ENCODE data around the gene CTU2.

CTU2 gene

GRCh38 chr16:88713568-88714419 lies 7.5 kb downstream of the CTU2 start:
- H3K4me3 ChIP-seq (ENCODE audit: low read length), result no peak overlapping the region
- peak; percentile 62 for DNase-seq (ENCODE audit: low read depth)
- TF ChIP-seq, protein P1, sequence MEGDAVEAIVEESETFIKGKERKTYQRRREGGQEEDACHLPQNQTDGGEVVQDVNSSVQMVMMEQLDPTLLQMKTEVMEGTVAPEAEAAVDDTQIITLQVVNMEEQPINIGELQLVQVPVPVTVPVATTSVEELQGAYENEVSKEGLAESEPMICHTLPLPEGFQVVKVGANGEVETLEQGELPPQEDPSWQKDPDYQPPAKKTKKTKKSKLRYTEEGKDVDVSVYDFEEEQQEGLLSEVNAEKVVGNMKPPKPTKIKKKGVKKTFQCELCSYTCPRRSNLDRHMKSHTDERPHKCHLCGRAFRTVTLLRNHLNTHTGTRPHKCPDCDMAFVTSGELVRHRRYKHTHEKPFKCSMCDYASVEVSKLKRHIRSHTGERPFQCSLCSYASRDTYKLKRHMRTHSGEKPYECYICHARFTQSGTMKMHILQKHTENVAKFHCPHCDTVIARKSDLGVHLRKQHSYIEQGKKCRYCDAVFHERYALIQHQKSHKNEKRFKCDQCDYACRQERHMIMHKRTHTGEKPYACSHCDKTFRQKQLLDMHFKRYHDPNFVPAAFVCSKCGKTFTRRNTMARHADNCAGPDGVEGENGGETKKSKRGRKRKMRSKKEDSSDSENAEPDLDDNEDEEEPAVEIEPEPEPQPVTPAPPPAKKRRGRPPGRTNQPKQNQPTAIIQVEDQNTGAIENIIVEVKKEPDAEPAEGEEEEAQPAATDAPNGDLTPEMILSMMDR (IDR thresholded peaks at IDR 0.05; ENCODE audit: insufficient read depth, low read depth, low read length, missing control alignments), result no peak

GRCh38 chr16:88714420-88715302 lies 8.4 kb downstream of the CTU2 start:
- DNase-seq (ENCODE audit: low read depth), result no peak
- H3K4me3 ChIP-seq (ENCODE audit: low read length), result no peak overlapping the region
- TF ChIP-seq, protein P1 (IDR thresholded peaks at IDR 0.05; ENCODE audit: insufficient read depth, low read depth, low read length, missing control alignments), result no peak

GRCh38 chr16:88715312-88716190 lies 9.2 kb downstream of the CTU2 start:
- TF ChIP-seq, protein P1 (IDR thresholded peaks at IDR 0.05; ENCODE audit: insufficient read depth, low read depth, low read length, missing control alignments), result no peak
- DNase-seq (ENCODE audit: low read depth), result no peak

DNA sequence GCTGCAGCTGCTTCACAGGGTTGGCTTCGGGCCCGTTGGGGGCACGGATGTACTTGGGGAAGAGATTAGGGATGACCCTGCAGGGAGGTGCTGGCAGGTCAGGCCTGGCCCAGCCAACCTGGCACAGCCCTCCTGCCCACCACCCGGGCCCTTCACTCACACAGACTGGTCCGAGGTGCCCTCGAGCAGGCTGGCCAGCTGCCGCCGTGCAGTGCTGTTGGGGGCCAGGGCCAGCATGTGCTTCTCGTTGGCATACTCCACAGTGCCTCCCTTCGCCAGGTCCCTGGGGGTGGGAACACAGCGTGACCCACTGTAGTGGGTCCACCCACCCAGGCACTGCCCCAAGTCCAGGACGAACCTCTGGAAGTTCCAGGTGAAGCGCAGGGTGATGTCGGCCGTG lies 9.9 kb downstream of the CTU2 start:
- H3K4me3 ChIP-seq (ENCODE audit: low read length), result no peak overlapping the region
- DNase-seq (ENCODE audit: low read depth), result no peak
- TF ChIP-seq, protein P1 (IDR thresholded peaks at IDR 0.05; ENCODE audit: insufficient read depth, low read depth, low read length, missing control alignments), result no peak

More at GRCh38 chr16:88715312-88716190, 9.2 kb downstream of the CTU2 start:
- no peak overlapping the region for H3K4me3 ChIP-seq (ENCODE audit: low read length)

GRCh38 chr16:88716601-88717001 lies 10.3 kb downstream of the CTU2 start:
- TF ChIP-seq, protein P1 (IDR thresholded peaks at IDR 0.05; ENCODE audit: insufficient read depth, low read depth, low read length, missing control alignments), result no peak
- no peak overlapping the region for H3K4me3 ChIP-seq (ENCODE audit: low read length)

DNA sequence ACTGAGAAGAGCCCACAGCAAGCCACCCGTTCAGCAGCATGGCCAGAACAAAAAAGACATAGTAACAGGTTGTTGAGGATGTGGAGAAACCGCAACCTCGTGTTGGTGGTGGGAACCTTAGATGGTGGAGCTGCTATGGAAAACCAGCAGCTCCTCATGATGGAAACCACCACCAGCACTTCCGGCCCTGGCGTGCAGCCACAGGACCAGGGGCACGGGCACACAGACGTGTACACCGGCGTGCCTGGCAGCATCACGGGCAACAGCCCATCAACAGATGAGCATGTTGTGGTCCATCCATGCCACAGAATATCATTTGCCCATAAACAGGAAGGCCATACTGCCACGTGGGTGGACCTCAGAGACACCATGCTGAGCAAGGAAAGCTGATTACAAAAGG lies 11.9 kb downstream of the CTU2 start:
- H3K4me3 ChIP-seq (ENCODE audit: low read length), result no peak overlapping the region
- TF ChIP-seq, protein P1 (IDR thresholded peaks at IDR 0.05; ENCODE audit: insufficient read depth, low read depth, low read length, missing control alignments), result no peak
- no peak for DNase-seq (ENCODE audit: low read depth)

More at GRCh38 chr16:88716601-88717001, 10.3 kb downstream of the CTU2 start:
- no peak for DNase-seq (ENCODE audit: low read depth)

Measured in epithelial cell of esophagus (primary cell).